Measurements from ENCODE around the gene RSBN1. TPM values are rescaled to one million over a fixed set of nuclear protein-coding genes. Genes with fewer than 3 reads are reported as not detected.
"Not testable (repeated sequence)": the region's sequence is repeated elsewhere in the genome, so short reads cannot be mapped to it uniquely, and the experiment has no call there.

RSBN1 gene
- polyA plus RNA-seq (ENCODE audit: insufficient read length in 10 of 10), result 10 to 100 TPM; 11.5 to 17.1 (median 12.7) TPM
- long read RNA-seq, donor 1, full-length matches to known transcripts, result 1 of 13 reads
- long read RNA-seq, donor 1, partial matches to known transcripts, result 12 of 13 reads
- long read RNA-seq, donor 1, other reads (novel, unspliced or antisense), result 0 of 13 reads
- long read RNA-seq, donor 2, full-length matches to known transcripts, result 2 of 14 reads
- long read RNA-seq, donor 2, partial matches to known transcripts, result 12 of 14 reads
- long read RNA-seq, donor 2, other reads (novel, unspliced or antisense), result 0 of 14 reads
- long read RNA-seq, donor 3, result 0 reads
- long read RNA-seq, donor 4, full-length matches to known transcripts, result 1 of 1 reads
- long read RNA-seq, donor 4, partial matches to known transcripts, result 0 of 1 reads
- long read RNA-seq, donor 4, other reads (novel, unspliced or antisense), result 0 of 1 reads
- long read RNA-seq, donor 5, partial matches to known transcripts, result 8 of 8 reads
- long read RNA-seq, donor 5, other reads (novel, unspliced or antisense), result 0 of 8 reads
- long read RNA-seq, donor 6, full-length matches to known transcripts, result 2 of 18 reads
- long read RNA-seq, donor 6, partial matches to known transcripts, result 16 of 18 reads
- long read RNA-seq, donor 6, other reads (novel, unspliced or antisense), result 0 of 18 reads
- long read RNA-seq, donor 7, full-length matches to known transcripts, result 1 of 1 reads
- long read RNA-seq, donor 7, partial matches to known transcripts, result 0 of 1 reads
- long read RNA-seq, donor 7, other reads (novel, unspliced or antisense), result 0 of 1 reads
- long read RNA-seq, donor 8, partial matches to known transcripts, result 12 of 12 reads
- long read RNA-seq, donor 8, other reads (novel, unspliced or antisense), result 0 of 12 reads
- long read RNA-seq, donor 9, result 0 reads

DNA sequence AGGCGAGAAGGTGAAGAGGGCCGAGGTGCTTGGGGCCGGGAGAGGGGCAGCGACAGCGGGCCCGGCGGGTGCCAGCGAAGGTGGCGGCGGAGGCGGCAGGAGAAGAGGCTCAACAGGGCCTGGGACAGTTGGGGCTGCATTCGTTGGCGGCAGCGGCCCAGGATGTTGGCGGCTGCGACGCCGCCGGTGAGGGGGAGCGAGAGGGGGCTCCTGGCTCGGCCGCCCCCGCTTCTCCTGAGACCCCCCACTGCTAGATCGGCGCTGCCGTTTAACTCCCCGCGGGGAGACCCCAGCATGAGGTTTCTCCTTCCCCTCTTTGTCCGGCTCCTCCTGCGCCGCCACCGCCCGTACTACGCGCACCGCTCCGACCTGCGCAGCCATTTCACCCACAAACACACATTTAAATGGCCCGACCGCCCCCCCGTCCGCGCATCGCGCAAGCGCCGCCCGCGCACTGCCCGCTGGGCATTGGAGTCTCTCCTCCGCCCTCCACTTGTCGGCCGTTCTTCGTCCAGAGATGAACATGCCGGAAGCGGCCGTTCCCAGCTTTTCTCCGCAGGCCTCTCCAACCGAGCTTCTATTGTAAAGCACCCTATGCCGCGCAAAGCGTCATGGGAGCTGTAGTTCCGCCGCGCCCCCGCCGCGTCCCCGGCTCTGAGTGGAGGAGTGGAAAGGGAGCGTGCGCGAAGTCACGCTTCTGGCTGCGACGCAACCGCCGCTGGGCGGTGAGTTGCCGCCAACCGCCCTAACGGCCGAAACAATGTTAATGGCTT lies at the start of gene RSBN1:
Gene RSBN1 (minus strand): TSS at position 589 of the 773 bp plus-strand sequence. CDS start 64 bp downstream, at position 525.
- peak; percentile 99 to 100 (median 100) for DNase-seq

DNA sequence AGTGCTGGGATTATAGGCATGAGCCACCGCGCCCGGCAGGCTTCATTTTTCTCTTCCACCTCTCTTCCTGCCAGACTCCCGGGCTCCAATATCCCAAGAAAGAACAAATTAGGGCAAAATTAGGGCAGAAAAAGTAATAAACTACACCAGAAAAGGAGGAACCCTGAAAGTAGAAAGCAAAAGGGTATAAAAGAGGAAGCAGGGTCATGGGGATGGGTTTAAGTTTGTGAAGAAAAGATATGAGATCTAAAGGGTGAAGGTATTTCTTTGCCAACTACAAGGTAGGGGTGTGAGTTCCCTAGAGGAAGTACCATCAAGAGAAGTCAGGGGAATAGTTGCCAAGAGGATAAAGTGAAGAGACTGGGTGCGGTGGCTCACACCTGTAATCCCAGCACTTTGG lies 49.4 kb upstream of the RSBN1 start:
- DNase-seq, result no peak

DNA sequence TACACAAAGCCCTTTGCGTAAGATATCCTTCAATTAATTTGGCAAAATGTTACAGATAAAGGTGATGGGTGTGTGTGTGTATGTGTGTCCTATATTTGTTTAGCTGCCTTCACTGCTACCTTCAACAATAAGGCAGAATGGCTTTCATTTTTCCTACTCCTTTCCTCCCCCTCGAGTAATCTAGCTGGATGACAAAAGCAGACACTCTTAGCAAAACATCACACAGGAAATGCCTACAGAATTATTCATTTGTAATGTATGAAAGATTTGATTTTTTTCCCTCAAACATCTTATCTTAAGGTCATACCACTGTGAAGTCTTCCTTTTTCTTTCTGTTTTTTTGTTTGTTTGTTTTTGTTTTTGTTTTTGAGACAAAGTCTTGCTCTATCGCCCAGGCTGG lies 48.6 kb upstream of the RSBN1 start:
- DNase-seq, result peak in 1 of 3 donors; percentile 63

DNA sequence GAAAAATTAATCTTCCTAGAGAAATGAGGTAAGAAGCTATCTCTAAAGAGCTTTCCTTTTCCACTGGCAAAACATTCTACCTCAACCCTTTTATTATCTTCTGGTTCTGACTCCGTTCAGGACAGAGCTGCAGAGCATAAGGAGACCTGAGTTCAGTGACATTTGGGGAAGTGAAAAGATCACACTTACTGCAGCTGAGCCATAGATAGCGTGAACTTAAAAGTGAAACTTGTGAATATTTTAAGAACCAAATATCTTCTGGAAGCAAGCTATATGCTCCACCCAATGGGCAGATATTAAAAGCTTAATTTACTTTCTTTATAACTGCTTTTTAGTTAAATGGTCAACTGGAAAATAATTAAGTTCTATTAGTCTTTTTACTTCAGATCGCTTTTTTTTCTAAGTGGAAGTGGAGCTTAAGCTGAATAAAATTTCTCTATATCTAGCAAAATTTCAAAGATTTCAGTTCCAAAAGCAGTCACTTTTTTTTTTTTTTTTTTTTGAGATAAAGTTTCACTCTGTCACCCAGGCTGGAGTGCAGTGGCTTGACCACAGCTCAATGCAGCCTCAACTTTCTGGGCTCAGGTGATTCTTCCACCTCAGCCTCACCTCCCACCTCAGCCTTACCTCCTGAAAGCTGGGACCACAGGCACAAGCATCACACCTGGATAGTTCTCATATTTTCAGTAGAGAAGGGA lies 47.4 kb upstream of the RSBN1 start:
- DNase-seq, result peak in 1 of 3 donors; percentile 14

DNA sequence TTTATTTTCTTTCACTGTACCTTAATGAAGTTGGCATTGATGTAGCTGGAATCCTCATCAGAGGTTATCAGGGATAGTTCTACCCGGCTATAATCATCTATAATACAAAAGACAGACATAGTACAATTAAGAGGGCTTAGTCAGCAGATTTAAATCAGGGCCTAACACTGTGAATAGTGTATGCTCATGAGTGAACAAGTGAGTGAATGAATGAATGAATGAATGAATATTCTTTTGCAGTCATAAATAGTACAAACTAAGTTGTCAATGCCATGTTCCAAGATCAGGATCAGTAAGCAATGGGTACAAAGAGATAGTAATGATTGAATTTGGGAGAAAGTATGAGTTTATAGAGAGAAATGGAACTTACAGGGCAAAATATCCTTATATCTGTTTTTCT lies 46.7 kb upstream of the RSBN1 start:
- no peak for DNase-seq

DNA sequence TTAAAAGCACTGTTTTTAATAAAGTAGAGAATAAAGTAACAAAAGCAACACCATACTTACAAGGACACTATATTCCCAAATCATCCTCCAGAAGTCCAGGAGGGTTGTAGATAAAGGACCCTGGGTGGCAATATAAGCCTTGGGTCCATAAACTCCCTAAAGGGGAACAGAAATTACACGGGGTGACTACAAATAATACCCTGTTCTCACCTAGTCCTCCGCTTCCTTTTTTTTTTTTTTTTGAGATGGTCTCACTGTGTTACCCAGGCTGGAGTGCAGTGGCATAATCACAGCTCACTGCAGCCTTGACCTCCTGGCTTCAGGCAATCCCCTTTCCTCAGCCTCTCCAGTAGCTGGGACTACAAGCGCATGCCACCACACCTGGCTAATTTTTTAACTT lies 46.1 kb upstream of the RSBN1 start:
- DNase-seq, result no peak

DNA sequence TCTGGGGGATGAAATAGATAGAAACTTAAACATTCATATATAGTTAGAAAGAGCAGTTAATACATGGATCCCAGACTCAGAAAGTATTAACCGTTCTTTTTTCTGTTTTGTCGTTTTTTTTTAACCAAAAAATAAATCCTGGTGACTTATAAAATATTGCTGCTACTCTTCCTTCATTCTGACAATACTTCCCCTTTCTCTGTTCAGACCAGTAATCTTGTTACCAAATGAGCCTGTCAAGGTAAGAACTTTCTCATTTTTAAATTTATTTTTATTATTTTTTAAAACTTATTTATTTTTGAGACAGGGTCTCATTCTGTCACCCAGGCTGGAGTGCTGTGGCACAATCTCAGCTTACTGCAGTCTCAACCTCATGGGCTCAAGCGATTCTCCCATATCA lies 45.5 kb upstream of the RSBN1 start:
- DNase-seq, result no peak

DNA sequence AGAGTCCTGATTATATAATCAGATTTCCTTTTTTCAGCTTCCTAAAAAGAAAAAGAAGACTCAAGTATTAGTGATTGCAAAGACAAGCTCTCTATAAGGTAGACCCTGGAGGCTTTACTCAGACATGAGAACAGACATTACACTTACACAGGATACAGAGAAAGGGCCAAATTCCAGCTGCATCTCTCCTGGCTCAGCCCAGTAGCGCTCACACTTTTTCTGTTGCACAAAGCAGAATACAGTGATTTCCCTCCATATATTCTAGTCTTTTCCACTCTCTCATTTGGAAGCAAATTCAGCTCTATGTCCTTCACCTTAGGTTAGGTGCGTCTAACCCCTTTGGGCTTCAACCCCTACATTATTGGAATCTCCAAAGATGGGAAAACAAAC lies 44.1 kb upstream of the RSBN1 start:
- peak in 1 of 3 donors; percentile 53 for DNase-seq

DNA sequence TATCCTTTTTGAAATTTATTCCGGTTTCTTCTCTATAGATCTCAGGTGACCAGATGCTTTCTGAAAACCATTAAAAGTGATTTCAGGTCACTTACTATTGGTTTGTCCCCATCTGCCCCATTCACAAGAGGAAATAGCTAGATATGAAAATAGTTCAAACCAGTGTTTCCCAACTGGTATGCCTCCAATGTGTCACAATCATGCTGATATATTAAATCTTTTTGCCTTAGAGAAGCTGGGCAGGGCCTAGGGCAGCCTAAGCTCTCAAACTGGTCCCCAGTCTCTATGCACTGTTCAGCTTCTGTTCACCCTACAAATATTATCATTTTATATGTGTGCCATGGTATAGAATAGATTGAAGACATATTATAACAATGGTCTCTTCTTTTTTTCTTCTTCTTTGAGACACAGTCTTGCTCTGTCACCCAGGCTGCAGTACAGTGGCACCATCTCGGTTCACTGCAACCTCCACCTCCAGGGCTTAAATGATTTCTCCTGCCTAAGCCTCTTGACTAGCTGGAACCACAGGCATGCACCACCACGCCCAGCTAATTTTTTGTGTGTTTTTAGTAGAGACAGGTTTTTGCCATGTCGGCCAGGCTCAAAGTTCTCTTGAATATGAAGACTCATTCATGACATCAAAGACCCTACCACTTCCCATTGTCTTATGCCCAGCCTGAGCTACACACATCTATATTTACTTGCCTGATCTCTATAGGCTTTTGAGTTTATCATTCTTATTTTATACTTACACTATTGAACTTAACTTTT lies 43.5 kb upstream of the RSBN1 start:
- no peak for DNase-seq

DNA sequence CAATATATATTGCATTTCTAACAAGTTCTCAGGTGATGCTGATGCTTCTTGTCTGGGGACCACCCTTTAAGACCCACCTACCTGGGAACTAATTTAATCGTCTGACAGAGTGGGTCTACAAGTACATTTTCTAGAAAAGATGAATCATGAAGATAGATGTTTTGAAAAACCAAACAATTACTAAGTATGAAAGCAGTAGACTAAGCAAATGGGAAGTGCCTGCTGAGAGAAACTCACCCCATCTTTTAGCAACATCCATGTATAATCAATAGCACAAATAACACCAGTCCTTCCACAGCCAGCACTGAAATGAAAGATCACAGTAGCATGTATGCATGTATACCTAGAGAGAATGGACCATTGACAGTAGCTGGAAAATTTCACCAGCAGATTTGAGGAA lies 42.0 kb upstream of the RSBN1 start:
- no peak for DNase-seq

DNA sequence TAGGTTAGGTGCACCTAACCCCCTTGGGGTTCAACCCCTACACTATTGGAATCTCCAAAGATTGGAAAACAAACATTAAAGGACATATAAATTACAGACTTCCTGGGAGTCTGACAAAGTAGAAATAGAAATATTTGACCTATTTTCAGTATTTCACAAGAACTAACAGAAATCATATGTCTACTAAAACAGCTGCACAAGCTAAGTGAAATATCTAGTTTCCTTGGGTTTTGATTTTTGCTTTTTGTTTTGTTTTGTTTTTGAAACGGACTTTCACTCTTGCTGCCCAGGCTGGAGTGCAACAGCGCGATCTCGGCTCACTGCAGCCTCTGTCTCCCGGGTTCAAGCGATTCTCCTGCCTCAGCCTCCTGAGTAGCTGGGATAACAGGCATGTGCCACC lies 40.4 kb upstream of the RSBN1 start:
- not testable (repeated sequence) for DNase-seq

DNA sequence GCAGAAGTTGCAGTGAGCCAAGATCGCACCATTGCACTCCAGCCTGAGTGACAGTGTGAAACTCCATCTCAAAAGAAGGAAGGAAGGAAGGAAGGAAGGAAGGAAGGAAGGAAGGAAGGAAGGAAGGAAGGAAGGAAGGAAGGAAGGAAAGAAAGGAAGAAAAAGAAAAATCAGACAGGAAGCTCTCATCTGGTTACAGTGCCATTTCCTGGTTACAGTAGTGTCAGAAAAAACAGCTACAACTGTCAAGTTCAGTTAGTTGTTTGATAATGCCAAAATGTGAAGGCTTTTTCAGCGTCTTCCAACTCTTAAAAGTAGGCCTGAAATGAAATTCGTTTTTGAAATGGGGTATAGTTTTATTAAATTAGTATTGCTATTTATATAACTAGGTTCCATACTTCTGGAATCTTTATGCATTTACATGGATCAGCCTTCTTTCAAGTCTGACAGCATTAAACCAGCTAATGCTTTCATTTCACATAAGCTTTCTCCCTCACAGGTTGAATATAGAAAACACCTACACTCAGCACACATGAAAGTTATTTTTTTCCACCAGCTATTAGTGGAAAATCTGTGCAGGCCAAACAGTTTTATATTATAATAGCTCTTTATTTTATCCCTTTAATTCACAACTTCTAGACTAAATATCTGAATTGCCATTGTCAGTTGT lies 38.0 kb upstream of the RSBN1 start:
- DNase-seq, result no peak

DNA sequence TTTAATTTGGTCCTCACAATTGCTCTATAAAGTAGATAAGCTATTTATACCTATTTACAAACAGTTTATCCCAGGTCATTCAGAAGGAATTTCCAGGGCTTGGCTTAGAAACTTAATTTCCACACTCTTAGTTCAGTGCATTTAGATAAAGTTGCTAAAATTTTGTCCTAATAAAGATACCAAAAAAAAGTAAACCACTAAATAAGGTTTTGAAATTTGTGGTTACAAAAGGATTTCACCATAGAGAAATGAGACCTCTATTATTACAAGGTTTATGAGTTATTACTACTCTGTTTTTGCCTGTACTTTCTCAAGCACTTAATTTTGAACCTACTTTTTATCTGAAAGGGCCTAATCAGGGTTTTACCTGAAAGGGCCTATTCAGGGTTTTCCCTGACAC lies 36.8 kb upstream of the RSBN1 start:
- DNase-seq, result no peak

DNA sequence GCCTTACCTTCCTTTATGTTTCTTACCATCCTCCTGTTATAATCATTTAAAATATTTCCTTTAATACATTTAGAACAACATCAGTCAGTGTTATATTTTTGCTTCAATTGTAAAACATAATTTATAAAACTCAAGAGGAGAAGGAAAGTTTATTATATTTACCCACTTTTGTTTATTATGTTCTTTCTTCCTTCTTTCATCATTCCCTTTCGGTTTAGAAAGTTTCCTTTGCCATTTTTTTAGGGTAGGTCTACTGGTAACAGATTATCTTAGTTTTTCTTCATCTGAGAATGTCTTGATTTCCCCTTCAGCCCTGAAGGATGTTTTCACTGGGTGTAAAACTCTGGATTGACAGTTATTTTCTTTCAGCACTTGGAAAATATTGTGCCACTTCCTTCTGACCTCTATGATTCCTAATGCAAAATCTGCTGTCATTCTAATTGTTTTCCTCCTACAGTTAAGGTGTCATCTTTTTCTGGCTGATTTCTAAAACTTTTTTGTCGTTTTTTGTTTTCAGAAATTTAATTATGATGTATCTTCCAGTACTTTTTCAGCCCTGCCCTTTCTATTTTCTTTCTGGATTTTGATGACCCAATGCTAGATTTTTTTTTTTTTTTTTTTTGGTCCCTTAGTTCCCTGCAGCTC lies 34.2 kb upstream of the RSBN1 start:
- no peak for DNase-seq

DNA sequence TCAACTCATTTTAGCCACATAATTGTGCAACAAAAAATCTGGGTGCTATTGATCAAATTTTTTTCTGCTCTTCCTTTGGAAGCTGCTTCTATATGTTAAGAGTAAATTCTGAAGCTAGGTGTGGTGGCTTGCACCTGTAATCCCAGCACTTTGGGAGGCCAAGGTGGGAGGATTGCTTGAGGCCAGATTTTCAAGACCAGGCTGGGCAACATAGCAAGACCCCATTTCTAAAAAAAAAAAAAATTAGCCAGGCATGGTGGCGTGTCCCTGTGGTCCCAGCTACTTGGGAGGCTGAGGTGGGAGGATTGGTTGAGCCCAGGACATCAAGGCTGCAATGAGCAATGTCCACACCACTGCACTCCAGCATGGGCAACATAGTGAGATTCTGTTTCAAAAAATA lies 24.3 kb upstream of the RSBN1 start:
- DNase-seq, result no peak

DNA sequence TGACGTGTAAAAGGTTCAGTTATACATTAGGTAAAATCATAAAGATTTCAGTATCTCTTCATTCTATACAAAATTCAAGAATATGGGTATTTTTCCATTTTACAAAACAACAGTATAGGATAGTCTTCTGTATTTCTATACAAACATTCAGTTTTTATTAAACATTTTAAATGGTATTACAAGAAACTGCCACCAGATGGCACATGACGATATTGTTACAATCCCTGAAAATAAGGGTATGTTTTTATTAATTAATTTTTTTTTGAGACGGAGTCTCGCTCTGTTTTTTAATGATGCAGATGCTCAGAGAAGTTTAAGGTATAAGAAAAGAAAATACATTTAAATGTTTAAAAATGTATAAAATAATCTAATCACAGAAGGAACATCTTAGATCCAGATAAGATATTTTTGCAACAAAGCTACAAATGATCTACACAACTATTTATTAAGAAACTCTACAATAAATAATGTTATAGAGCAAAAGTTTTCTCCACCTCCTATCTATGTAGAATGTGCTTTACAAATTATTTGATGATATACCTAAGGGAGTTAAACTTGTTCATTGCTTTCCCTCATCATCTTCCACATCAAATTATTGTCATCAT lies 23.5 kb upstream of the RSBN1 start:
- peak; percentile 35 to 62 (median 47) for DNase-seq

DNA sequence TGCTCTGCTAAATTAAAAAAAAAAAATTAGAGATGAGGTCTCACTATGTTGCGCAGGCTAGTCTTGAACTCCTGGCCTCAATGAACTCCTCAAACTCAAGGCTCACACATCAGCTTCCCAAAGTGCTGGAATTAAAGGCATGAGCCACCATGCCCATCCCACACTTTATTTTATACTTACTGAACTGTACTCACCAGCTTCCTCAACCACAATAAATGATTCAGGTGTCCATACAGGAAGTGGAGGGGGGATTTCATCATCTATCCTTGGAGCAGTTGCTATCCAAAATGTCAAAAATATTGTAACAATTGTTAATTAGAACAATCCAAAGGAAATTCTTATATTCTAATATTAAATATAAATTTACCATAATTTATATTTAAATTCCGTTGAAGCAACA lies 22.4 kb upstream of the RSBN1 start:
- DNase-seq, result no peak

DNA sequence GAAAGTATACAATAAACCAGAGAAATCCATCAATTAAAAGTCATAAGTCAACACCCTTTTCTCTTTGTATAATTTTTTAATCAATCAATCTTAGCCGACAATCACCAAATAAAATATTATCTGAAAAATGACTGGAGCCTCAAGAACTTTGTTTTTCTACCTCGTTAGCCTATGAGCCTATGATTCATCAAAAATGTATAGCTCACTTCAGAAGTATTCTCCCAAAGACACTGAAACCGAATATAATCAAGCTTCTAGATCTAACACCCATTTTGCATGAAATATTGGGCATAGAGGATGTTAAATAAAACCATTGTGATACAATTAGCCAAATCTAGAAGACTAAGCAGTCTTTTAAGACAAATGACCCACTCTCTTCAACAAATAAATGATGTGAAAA lies 17.8 kb upstream of the RSBN1 start:
- peak in 1 of 3 donors; percentile 16 for DNase-seq

DNA sequence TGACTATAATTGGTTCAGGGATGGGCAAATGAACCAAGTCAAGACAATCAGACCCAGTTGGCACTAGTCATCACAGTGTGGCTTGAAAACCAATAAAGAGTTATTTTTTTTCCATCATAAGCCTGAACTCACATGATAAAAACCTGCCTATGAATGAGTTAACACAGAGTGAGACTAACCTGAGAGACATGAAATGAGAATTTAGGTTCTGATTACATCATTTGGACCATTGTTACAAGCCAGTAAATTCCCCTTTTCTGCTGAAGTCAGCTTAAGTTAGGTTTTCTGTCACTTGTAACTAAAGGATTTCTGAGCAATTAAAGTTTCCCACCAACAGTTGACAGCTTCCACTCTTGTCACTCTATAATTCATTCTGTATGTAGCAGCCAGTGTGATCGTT lies 9.6 kb upstream of the RSBN1 start:
- DNase-seq, result no peak
